ENCODE results near the gene SMIM38. TPM values are rescaled to one million over a fixed set of nuclear protein-coding genes. Genes with fewer than 3 reads are reported as not detected.

Gene SMIM38
- total RNA-seq, 1 donor from 2014 or later, result not detected

GRCh38 chr11:69173925-69174581, 18.3 kb downstream of the SMIM38 start:
- H3K36me3 ChIP-seq, result no peaks in the 10 kb centered on the region
- TF ChIP-seq CTCF (IDR thresholded peaks at IDR 0.05; ENCODE audit: borderline replicate concordance), result no peak
- no peak for DNase-seq
- intact Hi-C loops (cut with micrococcal nuclease), result no loop called here
- no peak overlapping the region for H3K4me3 ChIP-seq
- peaks cover 17% of the 10 kb centered on the region for H3K9me3 ChIP-seq (replicated peaks)
- H3K4me1 ChIP-seq, result no peaks in the 10 kb centered on the region
- no peak overlapping the region for H3K27ac ChIP-seq (replicated peaks)
- no peaks in the 10 kb centered on the region for H3K27me3 ChIP-seq (ENCODE audit: low read depth)

GRCh38 chr11:69174841-69175240, 19.1 kb downstream of the SMIM38 start:
- Histone ChIP-seq H3K9me3 (replicated peaks) (peaks cover 17% of the 10 kb centered on the region), H3K4me1 (no peaks in the 10 kb centered on the region), H3K27ac (replicated peaks) (no peak overlapping the region), H3K27me3 (ENCODE audit: low read depth) (no peaks in the 10 kb centered on the region), H3K4me3 (no peak overlapping the region), H3K36me3 (no peaks in the 10 kb centered on the region)
- intact Hi-C loops (cut with micrococcal nuclease), result no loop called here
- no peak for DNase-seq
- TF ChIP-seq CTCF (IDR thresholded peaks at IDR 0.05; ENCODE audit: borderline replicate concordance), result no peak

GRCh38 chr11:69178819-69179482, 23.2 kb downstream of the SMIM38 start:
- intact Hi-C loops (cut with micrococcal nuclease), result no loop called here
- Histone ChIP-seq H3K36me3 (no peaks in the 10 kb centered on the region), H3K27ac (replicated peaks) (no peak overlapping the region), H3K9me3 (replicated peaks) (peaks cover 22% of the 10 kb centered on the region), H3K4me3 (no peak overlapping the region), H3K4me1 (no peaks in the 10 kb centered on the region), H3K27me3 (ENCODE audit: low read depth) (no peaks in the 10 kb centered on the region)
- no peak for TF ChIP-seq CTCF (IDR thresholded peaks at IDR 0.05; ENCODE audit: borderline replicate concordance)
- DNase-seq, result no peak

- no peaks in the 10 kb centered on the region for H3K36me3 ChIP-seq
- no peak for TF ChIP-seq CTCF (IDR thresholded peaks at IDR 0.05; ENCODE audit: borderline replicate concordance)
- no peak overlapping the region for H3K27ac ChIP-seq (replicated peaks)
- peaks cover 16% of the 10 kb centered on the region for H3K9me3 ChIP-seq (replicated peaks)
- DNase-seq, result no peak
- no peaks in the 10 kb centered on the region for H3K27me3 ChIP-seq (ENCODE audit: low read depth)
- intact Hi-C loops (cut with micrococcal nuclease), result no loop called here
- no peaks in the 10 kb centered on the region for H3K4me1 ChIP-seq
- H3K4me3 ChIP-seq, result no peak overlapping the region
Measured at GRCh38 chr11:69180226-69180625, 24.5 kb downstream of the SMIM38 start.

- H3K27me3 ChIP-seq (ENCODE audit: low read depth), result no peaks in the 10 kb centered on the region
- peaks cover 11% of the 10 kb centered on the region for H3K9me3 ChIP-seq (replicated peaks)
- intact Hi-C loops (cut with micrococcal nuclease), result no loop called here
- H3K4me1 ChIP-seq, result no peaks in the 10 kb centered on the region
- no peak overlapping the region for H3K27ac ChIP-seq (replicated peaks)
- no peak for TF ChIP-seq CTCF (IDR thresholded peaks at IDR 0.05; ENCODE audit: borderline replicate concordance)
- DNase-seq, result no peak
- no peak overlapping the region for H3K4me3 ChIP-seq
- no peaks in the 10 kb centered on the region for H3K36me3 ChIP-seq
Measured at GRCh38 chr11:69180726-69181125, 25.0 kb downstream of the SMIM38 start.

Measured in left ventricle myocardium inferior (tissue), 1 donor.